Uterus (tissue), 4 donors: ENCODE measurements around the gene LMX1B. TPM values are rescaled to one million over a fixed set of nuclear protein-coding genes. Genes with fewer than 3 reads are reported as not detected.

Experiments
- DNase-seq, 2 donors: peaks; one replicate each; pipeline ENCODE4 v3.0.0-alpha.2; 2019 to 2020
- H3K27ac ChIP-seq, 2 donors: fragments of 200-600 bp; sonication (generic); 1 replicate in 1 of 2; 2 replicates in 1 of 2; pipeline ENCODE4 v1.5.1; 2016 to 2018
- H3K27me3 ChIP-seq, 2 donors: fragments of 200-600 bp; sonication (generic); one replicate each; pipeline ENCODE4 v1.5.1; 2018 to 2019; ENCODE audit warnings: control low read depth in 1 of 2
- H3K36me3 ChIP-seq, 2 donors: fragments of 200-600 bp; sonication (generic); one replicate each; pipeline ENCODE4 v1.5.1; 2019; ENCODE audit warnings: control low read depth in 1 of 2
- H3K4me1 ChIP-seq, 2 donors: fragments of 200-600 bp; sonication (generic); one replicate each; pipeline ENCODE4 v1.5.1; 2018 to 2019; ENCODE audit warnings: control low read depth in 1 of 2
- H3K4me3 ChIP-seq, 2 donors: fragments of 200-600 bp; sonication (generic); 1 replicate in 1 of 2; 2 replicates in 1 of 2; pipeline ENCODE4 v1.5.1; 2018 to 2019; ENCODE audit warnings: mild to moderate bottlenecking in 1 of 2
- H3K9me3 ChIP-seq, 2 donors: fragments of 200-600 bp; sonication (generic); one replicate each; pipeline ENCODE4 v1.5.1; 2019; ENCODE audit warnings: control low read depth in 1 of 2
- POLR2A ChIP-seq, 2 donors: fragments of 450-650 bp; IDR thresholded peaks; one replicate each; pipeline ENCODE4 v1.6.1; 2016; ENCODE audit warnings: antibody characterized with exemption in 2 of 2, mild to moderate bottlenecking in 1 of 2, moderate library complexity in 1 of 2
- intact Hi-C: fragments of 100-400 bp; cut with DNase I; formaldehyde crosslinking; loops from one replicate; pipeline ENCODE4 v1.15.1; 2023; ENCODE audit warnings: low total_unique reads
- total RNA-seq, 4 donors: library from RNA; depleted of rRNA in 3 of 4; stranded (reverse); fragments of >200 nt in 3 of 4; gene quantifications; one replicate each; pipeline versions ENCODE4 v1.1.0 to v1.2.4, GENCODE V29; 2014 to 2023
- TF ChIP-seq, protein P1 (sequence below), 4 experiments: fragments of 200-600 bp in 2 of 4; fragments of 450-650 bp in 2 of 4; sonication (generic) in 2 of 4; IDR thresholded peaks; one replicate each; pipeline ENCODE4 v1.5.1; 2016 to 2019; ENCODE audit warnings: antibody characterized with exemption in 4 of 4, mild to moderate bottlenecking in 2 of 4, moderate library complexity in 1 of 4
- donor health status: DM: yes; HTN: yes; CAD: no.

The LMX1B gene
- total RNA-seq, 4 donors from 2014 or later: not detected

DNA sequence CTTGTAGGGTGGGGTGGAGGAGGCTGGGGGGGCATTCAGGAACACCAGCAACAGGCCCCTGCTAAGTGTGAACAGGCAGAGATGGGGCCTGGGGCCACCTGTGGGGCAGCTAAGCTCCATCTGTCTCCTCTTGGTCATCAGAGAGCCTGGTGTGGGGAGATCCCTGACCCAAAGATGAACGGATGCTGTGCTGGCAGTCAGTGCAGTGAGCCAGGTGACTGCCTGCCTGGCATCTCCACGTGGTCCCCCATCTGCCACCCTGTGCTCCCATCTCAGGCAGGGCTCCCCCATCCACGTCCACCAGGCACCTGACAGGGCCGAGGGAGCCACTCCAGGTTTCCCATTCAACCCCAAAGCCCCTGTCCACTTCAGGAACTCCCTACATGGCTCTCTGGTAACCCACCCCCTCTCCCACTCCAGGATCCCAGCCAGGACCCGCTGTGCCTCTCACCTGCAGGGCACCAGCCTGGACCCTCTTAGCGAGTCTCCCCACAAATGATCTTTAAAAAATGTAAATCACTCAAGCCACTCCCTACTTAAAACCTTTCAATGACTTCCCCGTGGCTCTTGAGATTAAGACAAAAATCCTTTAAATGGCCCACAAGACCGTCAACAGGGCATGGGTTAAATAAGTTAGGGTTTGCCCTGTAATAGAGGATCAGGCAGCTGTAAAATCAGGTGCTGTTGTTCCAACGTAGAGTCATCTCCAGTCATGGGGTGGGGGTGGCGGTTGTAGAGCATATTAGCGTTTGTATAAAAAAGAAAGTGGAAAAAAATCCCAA, 60.8 kb downstream of the LMX1B start:
- Histone ChIP-seq H3K36me3 (no peaks in the 10 kb centered on the region), H3K9me3 (no peaks in the 10 kb centered on the region), H3K27me3 (peaks cover 0 to 24% of the 10 kb centered on the region in 2 donors), H3K27ac (no peak overlapping the region), H3K4me1 (no peaks in the 10 kb centered on the region), H3K4me3 (no peak overlapping the region)
- no peak for DNase-seq
- no peak for TF ChIP-seq POLR2A (IDR thresholded peaks at IDR 0.05)
- TF ChIP-seq, protein P1, sequence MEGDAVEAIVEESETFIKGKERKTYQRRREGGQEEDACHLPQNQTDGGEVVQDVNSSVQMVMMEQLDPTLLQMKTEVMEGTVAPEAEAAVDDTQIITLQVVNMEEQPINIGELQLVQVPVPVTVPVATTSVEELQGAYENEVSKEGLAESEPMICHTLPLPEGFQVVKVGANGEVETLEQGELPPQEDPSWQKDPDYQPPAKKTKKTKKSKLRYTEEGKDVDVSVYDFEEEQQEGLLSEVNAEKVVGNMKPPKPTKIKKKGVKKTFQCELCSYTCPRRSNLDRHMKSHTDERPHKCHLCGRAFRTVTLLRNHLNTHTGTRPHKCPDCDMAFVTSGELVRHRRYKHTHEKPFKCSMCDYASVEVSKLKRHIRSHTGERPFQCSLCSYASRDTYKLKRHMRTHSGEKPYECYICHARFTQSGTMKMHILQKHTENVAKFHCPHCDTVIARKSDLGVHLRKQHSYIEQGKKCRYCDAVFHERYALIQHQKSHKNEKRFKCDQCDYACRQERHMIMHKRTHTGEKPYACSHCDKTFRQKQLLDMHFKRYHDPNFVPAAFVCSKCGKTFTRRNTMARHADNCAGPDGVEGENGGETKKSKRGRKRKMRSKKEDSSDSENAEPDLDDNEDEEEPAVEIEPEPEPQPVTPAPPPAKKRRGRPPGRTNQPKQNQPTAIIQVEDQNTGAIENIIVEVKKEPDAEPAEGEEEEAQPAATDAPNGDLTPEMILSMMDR (IDR thresholded peaks at IDR 0.05): no peak
- intact Hi-C loops: no loop called here

DNA sequence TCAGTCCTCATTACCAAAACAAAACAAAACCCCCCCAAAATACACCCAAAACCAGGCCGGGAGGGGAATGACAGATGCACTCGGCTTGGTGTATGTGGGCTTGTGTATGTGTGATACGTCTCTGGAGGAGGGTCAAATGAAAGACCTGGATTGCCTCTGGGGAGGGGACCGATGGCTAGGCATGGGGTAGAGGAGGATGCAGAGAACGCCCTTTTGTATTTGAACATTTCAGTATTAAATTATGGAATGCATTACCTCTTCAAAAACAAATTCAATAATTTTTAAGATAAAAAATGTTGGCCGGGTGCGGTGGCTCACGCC, 61.4 kb downstream of the LMX1B start:
- DNase-seq: no peak
- no peaks in the 10 kb centered on the region for H3K4me1 ChIP-seq
- H3K36me3 ChIP-seq: no peaks in the 10 kb centered on the region
- H3K27ac ChIP-seq: no peak overlapping the region
- intact Hi-C loops: no loop called here
- H3K4me3 ChIP-seq: no peak overlapping the region
- no peak for TF ChIP-seq POLR2A (IDR thresholded peaks at IDR 0.05)
- TF ChIP-seq, protein P1 (IDR thresholded peaks at IDR 0.05): no peak
- peaks cover 0 to 24% of the 10 kb centered on the region in 2 donors for H3K27me3 ChIP-seq
- H3K9me3 ChIP-seq: no peaks in the 10 kb centered on the region

DNA sequence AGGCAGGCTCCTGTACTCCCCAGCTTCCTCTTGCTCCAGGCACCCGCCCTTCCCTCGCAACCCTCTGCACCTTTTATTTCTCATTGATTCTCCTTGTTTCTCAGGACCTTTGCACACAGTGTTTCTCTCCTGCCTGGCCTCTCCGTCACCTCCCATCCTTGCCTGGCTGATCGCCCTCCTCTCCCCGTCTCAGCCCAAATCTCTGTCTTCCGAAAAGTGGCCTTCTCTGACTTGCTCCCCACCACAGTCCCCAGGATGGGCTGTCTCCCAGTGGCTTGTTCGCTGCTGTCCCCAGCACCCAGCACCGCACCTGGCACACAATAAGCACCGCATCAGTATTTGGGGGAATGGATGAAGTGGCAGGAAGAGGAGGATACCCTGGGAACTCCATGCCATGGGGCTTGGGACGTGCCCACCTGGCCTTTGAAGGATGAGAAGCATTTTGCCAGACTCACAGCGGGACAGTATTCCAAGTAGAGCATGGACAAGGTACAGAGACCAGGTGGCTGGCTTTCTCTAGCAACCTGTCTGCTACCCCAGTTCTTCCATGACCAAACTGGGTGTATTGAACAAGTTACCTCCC, 62.5 kb downstream of the LMX1B start:
- Histone ChIP-seq H3K4me1 (no peaks in the 10 kb centered on the region), H3K9me3 (no peaks in the 10 kb centered on the region), H3K36me3 (no peaks in the 10 kb centered on the region), H3K27me3 (peaks cover 0 to 25% of the 10 kb centered on the region in 2 donors), H3K27ac (no peak overlapping the region), H3K4me3 (no peak overlapping the region)
- intact Hi-C loops: no loop called here
- TF ChIP-seq, protein P1 (IDR thresholded peaks at IDR 0.05): no peak
- no peak for TF ChIP-seq POLR2A (IDR thresholded peaks at IDR 0.05)
- no peak for DNase-seq

- Histone ChIP-seq H3K4me3 (no peak overlapping the region), H3K27me3 (peaks cover 0 to 29% of the 10 kb centered on the region in 2 donors), H3K9me3 (no peaks in the 10 kb centered on the region), H3K27ac (no peak overlapping the region), H3K36me3 (no peaks in the 10 kb centered on the region), H3K4me1 (no peaks in the 10 kb centered on the region)
- DNase-seq: no peak
- intact Hi-C loops: no loop called here
- TF ChIP-seq POLR2A (IDR thresholded peaks at IDR 0.05): no peak
- TF ChIP-seq, protein P1 (IDR thresholded peaks at IDR 0.05): no peak
Measured at GRCh38 chr9:126676685-126677143, 63.0 kb downstream of the LMX1B start.
